ENCODE results near the gene FBXO45.
A peak's percentile ranks its signal among the peaks of the same experiment; 100 is the strongest.
"Not testable (repeated sequence)": the region's sequence is repeated elsewhere in the genome, so short reads cannot be mapped to it uniquely, and the experiment has no call there.

FBXO45 gene, protein sequence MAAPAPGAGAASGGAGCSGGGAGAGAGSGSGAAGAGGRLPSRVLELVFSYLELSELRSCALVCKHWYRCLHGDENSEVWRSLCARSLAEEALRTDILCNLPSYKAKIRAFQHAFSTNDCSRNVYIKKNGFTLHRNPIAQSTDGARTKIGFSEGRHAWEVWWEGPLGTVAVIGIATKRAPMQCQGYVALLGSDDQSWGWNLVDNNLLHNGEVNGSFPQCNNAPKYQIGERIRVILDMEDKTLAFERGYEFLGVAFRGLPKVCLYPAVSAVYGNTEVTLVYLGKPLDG

GRCh38 chr3:196568246-196569002 is at the start of gene FBXO45, which contains the start of gene WDR53:
FBXO45 (plus strand) TSS chr3:196568660; CDS start chr3:196568985, 325 bp downstream.
WDR53 (minus strand) TSS chr3:196568554; CDS start chr3:196561475, 7,079 bp downstream.
- peak; percentile 90 for DNase-seq

GRCh38 chr3:196518966-196519717 is 49.3 kb upstream of the FBXO45 start:
- DNase-seq = peak; percentile 33

DNA sequence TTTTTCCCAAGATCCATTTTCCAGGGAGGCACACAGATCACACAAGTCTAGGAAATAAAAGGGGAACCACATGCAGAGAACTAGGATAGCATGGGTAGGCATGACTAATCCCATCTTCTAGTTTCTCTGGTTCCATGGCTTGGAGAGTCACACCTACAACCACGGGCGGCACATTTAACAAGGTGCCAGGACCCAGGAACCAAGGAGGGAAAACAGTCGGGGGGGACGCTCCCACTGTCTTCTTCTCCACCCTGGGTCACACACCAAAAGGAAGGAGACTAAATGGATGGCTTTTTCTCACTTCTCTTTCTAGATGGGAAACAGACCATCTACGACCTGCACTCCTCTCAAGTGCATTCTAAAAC is 48.8 kb upstream of the FBXO45 start:
- no peak for DNase-seq

- DNase-seq = not testable (repeated sequence)
Observed at GRCh38 chr3:196521291-196521690, 47.2 kb upstream of the FBXO45 start.

GRCh38 chr3:196523841-196524240 is 44.6 kb upstream of the FBXO45 start:
- no peak for DNase-seq

DNA sequence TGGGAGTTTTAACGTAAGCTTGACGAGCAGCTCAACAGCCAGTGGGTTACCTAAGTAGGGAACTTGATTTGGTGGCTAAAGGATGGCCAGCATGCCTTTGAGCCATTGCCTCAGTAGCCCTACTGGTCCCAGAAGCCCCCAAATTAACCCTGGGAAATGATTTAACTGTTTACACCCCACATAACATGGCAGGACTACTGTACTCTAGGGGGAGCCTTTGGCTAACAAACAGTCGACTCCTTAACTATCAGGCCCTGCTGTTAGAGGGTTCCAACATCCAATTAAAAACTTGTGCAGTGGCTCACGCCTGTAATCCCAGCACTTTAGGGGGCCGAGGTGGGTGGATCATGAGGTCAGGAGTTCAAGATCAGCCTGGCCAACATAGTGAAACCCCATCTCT is 43.9 kb upstream of the FBXO45 start:
- DNase-seq = no peak

DNA sequence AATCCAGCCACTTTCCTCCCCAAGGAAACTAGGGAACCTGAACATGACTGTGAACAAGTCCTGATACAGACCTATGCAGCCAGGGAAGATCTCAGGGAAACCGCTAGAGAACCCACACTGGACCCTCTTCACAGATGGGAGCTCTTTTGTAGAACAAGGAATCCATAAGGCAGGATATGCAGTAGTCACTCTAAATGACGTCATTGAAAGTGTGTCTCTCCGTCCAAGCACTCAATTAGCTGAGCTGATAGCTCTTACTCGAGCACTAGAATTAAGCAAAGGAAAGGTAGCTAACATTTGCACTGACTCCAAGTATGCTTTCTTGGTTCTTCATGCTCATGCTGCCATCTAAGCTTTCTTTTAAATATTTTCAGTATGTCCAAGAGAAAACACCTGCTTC is 43.3 kb upstream of the FBXO45 start:
- DNase-seq = no peak

GRCh38 chr3:196528639-196529233 is 39.7 kb upstream of the FBXO45 start:
- DNase-seq = peak; percentile 68

DNA sequence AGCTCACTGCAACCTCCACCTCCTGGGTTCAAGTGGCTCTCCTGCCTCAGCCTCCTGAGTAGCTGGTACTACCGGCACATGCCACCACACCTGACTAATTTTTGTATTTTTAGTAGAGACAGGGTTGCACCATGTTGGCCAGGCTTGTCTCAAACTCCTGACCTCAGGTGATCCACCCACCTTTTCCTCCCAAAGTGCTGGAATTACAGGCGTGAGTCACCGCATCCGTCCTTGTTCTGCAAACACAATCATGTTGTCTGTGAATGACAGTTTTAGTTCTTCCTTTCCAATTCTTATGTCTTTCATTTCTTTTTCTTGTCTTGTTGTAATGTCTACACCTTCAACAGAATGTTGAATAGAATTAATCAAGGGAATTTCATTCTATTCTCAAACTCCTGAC is 37.0 kb upstream of the FBXO45 start:
- DNase-seq = no peak

DNA sequence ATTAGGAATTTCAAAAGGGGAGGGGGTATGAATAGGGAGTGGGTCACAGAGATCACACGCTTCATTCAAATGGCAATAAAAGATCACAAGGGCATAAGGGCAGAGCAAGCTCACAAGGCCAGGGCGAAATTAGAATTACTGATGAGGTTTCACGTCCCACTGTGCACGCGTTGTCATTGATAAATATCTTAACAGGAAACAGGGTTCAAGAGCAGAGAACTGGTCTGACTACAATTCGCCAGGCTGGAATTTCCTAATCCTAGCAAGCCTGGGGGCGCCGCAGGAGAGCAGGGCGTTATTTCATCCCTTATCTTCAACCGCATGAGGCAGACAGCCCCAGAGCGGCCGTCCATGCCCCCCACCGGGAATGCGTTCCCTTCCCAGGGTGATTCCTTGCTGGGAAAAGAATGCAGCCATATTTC is 35.2 kb upstream of the FBXO45 start:
- DNase-seq = no peak

DNA sequence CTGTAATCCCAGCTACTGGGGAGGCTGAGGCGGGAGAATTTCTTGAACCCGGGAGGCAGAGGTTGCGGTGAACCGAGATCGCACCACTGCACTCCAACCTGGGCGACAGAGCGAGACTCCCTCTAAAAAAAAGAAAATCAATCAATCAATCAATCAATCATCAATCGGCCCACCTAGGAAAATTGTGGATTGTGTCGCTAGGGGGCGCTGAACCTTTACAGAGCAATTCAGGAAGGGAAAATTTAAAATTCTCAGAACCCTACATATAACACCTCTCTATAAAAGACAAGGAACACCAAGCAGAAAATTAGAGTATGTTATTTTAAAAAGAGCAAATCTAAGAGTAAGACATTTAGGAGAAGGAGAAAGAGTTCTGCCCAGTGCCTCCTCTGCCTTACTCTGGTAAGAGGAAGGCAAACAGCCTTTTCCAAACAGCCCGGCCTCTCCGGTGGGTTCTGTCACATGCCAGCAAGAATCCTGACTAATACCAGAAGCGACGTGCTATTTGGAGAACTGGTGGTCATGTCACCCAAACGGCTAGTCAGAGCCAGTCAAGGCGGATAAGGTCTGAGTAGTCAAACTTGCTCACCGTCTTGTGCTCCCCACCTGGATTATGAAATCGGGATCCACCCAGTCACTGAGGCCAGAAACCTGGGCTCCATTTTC is 31.0 kb upstream of the FBXO45 start:
- no peak for DNase-seq

DNA sequence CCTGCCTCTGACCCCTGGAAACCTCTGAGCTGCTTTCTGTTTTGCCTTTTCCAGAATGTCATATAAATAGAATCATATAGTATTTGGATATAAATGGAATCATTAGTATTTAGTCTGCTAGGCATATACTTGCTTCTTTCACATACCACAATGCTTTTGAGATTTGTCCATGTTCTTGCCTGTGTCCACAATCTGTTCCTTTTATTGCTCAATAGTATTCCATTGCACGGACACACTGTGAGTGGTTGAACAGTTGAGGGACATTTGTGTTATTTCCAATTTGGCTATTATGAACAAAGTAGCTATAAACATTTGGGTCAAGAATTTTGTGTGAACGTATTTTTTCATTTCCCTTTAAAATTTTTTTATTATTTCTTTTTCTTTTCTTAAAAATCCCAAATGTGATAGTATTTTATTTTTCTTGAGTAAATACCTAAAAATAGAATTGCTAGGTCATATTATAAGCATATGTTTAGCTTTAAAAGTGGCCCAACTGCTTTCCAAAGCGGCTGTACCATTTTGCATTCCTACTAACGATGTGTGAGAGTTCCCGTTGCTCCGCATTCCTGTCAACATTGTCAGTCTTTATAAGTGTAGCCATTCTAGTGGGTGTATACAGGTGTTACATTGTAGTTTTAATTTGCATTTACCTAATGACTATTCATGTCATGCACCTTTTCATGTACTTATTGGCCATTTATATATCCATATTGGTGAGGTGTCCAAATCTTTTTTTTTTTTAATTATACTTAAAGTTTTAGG is 26.6 kb upstream of the FBXO45 start:
- no peak for DNase-seq

GRCh38 chr3:196544491-196544992 is 23.9 kb upstream of the FBXO45 start:
- no peak for DNase-seq

DNA sequence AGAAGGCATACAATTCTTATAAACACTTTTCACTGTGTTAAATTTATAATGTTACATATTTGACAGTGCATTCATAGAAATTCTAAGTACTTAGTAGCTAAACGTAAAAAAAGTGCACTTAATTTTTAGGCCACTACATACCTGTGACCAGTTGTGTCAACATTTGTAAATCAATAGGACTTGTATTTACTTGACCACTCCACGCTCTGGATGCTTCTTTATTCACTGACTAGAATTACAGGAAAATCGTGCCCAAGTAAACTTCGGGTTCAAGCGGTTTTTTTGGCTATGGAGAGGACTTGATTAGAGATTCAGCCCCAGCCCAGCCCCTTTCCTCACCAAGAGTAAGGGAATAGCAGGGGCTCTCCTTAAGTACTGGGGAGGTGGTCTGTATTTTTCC is 21.9 kb upstream of the FBXO45 start:
- DNase-seq = no peak

- no peak for DNase-seq
Observed at GRCh38 chr3:196547067-196547466, 21.4 kb upstream of the FBXO45 start.

GRCh38 chr3:196549312-196549711 is 19.1 kb upstream of the FBXO45 start:
- not testable (repeated sequence) for DNase-seq

DNA sequence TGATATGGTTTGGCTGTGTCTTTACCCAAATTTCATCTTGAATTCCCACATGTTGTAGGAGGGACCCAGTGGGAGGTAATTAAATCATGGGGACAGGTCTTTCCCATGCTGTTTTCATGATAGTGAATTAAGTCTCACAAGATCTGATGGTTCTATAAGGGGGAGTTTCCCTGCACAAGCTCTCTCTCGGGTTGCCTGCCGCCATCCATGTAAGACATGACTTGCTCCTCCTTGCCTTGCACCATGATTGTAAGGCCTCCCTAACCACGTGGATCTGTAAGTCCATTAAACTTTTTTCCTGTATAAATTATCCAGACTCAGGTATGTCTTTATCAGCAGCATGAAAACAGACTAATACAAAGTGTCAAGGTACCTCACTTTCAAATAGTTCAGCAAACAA is 18.3 kb upstream of the FBXO45 start:
- DNase-seq = not testable (repeated sequence)

- DNase-seq = no peak
Observed at GRCh38 chr3:196552253-196552652, 16.2 kb upstream of the FBXO45 start.

GRCh38 chr3:196553551-196553950 is 14.9 kb upstream of the FBXO45 start:
- no peak for DNase-seq

GRCh38 chr3:196554205-196554604 is 14.3 kb upstream of the FBXO45 start:
- no peak for DNase-seq

DNA sequence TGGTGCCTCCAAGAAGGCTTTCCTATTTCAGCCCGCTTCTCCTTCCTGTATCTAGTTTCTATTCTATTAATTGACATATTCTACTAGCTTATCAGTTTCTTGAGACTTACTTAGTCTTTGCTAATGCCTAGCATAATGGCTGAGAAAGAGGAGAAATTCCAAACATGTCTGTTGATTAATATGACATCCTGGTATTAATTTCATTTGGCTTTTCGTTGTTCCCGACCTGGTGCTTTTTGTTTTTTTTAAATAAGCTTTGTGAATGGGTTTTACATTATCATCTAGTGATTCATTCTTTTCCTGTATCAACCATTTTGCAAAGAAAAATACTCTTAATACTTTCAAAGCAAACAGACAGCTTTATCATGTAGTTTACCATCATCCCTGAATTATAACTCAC is 13.2 kb upstream of the FBXO45 start:
- DNase-seq = no peak

- DNase-seq = no peak
Observed at GRCh38 chr3:196557236-196557635, 11.2 kb upstream of the FBXO45 start.

Measured in DMS 273 treated with DMSO at 0.1 percent for 48 hours (cell line).